ENCODE results near the gene H2BK1. TPM values are rescaled to one million over a fixed set of nuclear protein-coding genes. Genes with fewer than 3 reads are reported as not detected.
A peak's percentile ranks its signal among the peaks of the same experiment; 100 is the strongest.

Gene H2BK1
- total and polyA plus RNA-seq, 4 donors, result 0.52 TPM; not detected in 3

DNA sequence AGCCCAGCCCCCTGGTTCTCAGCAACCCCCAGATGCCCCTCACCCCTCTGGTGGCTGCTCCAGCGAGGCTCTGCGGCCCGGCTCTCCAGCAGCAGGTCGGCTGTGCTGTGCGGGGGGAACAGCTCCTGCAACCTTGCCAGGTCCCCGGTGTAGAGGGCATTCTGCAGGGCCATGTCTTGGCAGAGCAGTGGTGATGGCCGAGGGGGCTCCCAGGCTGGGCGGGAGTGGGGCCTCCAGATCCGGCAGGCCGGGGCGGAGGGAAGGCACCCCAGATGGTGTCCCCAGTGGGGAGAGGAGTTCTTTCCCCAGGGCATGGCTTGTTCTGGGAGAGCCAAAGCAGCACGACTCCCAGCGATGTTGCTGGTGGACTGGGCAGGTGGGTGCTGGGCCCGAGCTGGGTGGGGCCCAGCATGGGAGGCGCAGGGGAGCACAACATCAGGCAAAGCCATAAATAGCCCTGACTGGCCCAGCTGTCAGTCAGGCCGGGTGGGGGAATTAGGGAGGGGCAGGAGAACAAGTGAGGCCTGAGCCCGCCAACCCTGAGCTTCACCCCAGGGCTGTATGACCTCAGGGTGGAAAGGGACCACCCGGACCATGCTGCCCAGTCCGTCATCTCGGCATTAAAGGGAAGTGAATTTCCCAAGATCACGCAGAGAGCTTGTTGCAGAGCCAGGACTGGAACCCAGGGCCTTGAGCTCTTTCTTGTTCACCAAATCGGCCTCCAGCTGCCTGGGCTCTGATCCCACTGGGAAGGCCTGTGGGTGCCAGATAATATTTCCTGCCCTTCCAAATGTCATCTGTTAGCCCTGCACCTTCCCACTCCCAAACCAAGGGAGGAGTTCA lies 22.7 kb downstream of the H2BK1 start:
- Histone ChIP-seq H3K9me3 (ENCODE audit: control insufficient read depth in 4 of 4, insufficient read depth in 3 of 4, low read length in 3 of 4) (no peaks in the 10 kb centered on the region), H3K27me3 (ENCODE audit: control insufficient read depth in 3 of 3, insufficient read depth in 3 of 3, low read length in 2 of 3) (no peaks in the 10 kb centered on the region), H3K4me3 (no peak overlapping the region), H3K27ac (ENCODE audit: low read depth in 1 of 2, low read length in 1 of 2) (peak overlapping the region in 1 of 2 donors; percentile 90), H3K4me1 (ENCODE audit: control insufficient read depth in 5 of 5, insufficient read depth in 5 of 5, low read length in 5 of 5) (peaks cover 0 to 5% (median 0%) of the 10 kb centered on the region in 5 donors), H3K9ac (ENCODE audit: insufficient read depth in 1 of 2, low read length in 2 of 2) (no peak overlapping the region), H3K36me3 (ENCODE audit: control insufficient read depth in 4 of 4, insufficient read depth in 4 of 4, low read length in 4 of 4) (no peaks in the 10 kb centered on the region)
- 85 to 87% methylated on average over 22 of the region's 22 CpGs for WGBS, 2 donors
- DNase-seq (no peak), ATAC-seq (ENCODE audit: insufficient read depth, low FRiP score) (no peak)
- TF ChIP-seq, protein P1, sequence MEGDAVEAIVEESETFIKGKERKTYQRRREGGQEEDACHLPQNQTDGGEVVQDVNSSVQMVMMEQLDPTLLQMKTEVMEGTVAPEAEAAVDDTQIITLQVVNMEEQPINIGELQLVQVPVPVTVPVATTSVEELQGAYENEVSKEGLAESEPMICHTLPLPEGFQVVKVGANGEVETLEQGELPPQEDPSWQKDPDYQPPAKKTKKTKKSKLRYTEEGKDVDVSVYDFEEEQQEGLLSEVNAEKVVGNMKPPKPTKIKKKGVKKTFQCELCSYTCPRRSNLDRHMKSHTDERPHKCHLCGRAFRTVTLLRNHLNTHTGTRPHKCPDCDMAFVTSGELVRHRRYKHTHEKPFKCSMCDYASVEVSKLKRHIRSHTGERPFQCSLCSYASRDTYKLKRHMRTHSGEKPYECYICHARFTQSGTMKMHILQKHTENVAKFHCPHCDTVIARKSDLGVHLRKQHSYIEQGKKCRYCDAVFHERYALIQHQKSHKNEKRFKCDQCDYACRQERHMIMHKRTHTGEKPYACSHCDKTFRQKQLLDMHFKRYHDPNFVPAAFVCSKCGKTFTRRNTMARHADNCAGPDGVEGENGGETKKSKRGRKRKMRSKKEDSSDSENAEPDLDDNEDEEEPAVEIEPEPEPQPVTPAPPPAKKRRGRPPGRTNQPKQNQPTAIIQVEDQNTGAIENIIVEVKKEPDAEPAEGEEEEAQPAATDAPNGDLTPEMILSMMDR (IDR thresholded peaks at IDR 0.05; ENCODE audit: control extremely low read depth, extremely low read depth), result no peak

DNA sequence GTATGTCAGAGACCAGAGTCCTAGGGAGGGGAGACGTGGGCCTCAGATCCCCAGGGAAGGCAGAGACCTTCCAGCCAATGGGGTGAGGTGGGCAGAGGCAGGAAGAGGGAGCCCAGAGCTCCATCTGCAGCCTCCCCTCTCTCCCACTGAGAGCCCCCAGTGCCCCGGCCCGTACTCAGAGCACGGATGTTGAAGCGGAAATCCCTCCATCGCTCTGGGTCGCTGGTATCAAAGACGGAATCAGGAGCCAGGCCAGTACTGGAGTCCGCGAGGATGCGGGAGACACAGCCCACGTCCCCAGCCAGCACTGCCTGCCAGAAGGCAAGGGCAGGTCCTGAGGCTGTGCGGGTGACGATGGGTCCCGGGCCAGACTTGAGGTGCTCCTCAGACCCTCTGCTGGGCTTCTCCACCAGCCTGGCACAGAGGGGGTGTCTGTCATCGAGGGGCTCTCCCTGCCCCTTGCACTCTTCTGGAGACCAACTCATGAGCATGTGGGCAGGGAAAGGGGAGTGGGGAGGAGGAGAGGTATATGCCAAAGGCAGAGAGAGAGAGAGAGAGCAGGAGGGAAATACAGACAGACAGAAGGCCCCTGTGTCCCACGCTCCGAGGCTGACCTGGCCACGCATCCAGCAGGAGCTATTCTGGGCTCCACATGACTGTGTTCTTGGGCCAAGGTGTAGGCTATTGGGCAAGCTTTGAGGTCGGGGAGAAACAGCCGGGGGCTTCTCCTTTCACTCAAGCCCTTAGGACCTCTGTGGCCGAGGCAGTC lies 23.5 kb downstream of the H2BK1 start, which contains the start of gene ASB10:
Gene ASB10, minus strand, starts transcription at position 611 of the 769 bp plus-strand sequence. Its CDS starts 120 bp downstream, at position 491.
- H3K4me3 ChIP-seq, result no peak within 1 kb of the TSS
- H3K4me1 ChIP-seq (ENCODE audit: control insufficient read depth in 5 of 5, insufficient read depth in 5 of 5, low read length in 5 of 5), result peaks cover 0 to 5% (median 0%) of the 10 kb centered on the region in 5 donors
- DNase-seq (no peak), ATAC-seq (ENCODE audit: insufficient read depth, low FRiP score) (no peak)
- no peaks in the 10 kb centered on the region for H3K27me3 ChIP-seq (ENCODE audit: control insufficient read depth in 3 of 3, insufficient read depth in 3 of 3, low read length in 2 of 3)
- peak within 1 kb of the TSS in 1 of 2 donors; percentile 90 for H3K27ac ChIP-seq (ENCODE audit: low read depth in 1 of 2, low read length in 1 of 2)
- H3K9ac ChIP-seq (ENCODE audit: insufficient read depth in 1 of 2, low read length in 2 of 2), result no peak within 1 kb of the TSS
- 77 to 85% methylated on average over 22 of the region's 22 CpGs for WGBS, 2 donors
- H3K36me3 ChIP-seq (ENCODE audit: control insufficient read depth in 4 of 4, insufficient read depth in 4 of 4, low read length in 4 of 4), result no peaks in the 10 kb centered on the region
- no peaks in the 10 kb centered on the region for H3K9me3 ChIP-seq (ENCODE audit: control insufficient read depth in 4 of 4, insufficient read depth in 3 of 4, low read length in 3 of 4)
- TF ChIP-seq, protein P1 (IDR thresholded peaks at IDR 0.05; ENCODE audit: control extremely low read depth, extremely low read depth), result no peak

DNA sequence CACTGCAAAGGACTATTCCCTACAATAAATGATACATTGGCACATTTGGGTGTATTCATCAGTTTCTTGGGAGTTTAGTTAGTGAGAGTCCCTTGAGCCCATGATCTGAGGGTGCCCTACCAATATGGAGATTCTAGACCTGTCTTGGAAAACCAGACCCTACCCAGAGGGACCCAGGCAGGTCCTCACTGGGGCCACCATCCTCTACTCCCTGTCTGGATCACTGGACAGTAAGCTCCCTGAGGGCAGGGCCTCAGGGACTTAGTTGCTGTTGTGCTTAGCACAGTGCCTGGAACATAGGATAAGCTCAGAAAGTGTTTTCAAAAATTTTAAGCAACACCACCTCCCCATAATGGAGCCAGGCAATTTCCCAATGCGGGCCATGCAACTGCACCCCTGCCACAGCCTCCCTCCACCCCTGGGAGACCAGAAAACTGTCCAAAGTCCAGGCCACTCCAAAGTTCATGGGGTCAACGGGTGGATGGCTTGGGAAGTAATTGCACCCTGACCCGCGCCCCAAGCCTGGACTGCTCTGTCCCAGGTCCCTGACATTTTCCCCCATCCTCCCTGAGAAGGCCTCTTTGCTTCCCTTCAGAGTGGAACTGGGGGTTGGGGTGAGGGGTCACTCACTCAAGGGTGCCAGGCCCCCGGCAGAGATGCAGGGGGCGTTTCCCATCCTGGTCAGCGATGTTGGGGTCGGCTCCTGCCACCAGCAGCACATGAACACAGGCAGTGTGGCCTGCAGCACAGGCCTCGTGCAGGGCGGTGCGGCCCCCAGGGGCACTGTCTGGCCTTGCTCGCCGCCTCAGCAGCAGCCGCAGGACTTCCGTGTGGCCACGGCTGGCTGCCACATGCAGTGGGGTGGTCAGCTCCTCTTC lies 24.3 kb downstream of the H2BK1 start:
- H3K27me3 ChIP-seq (ENCODE audit: control insufficient read depth in 3 of 3, insufficient read depth in 3 of 3, low read length in 2 of 3), result no peaks in the 10 kb centered on the region
- peak in 1 of 3 donors; percentile 7 for DNase-seq
- WGBS, 2 donors, result 87 to 92% methylated on average over 16 of the region's 16 CpGs
- no peak overlapping the region for H3K9ac ChIP-seq (ENCODE audit: insufficient read depth in 1 of 2, low read length in 2 of 2)
- TF ChIP-seq, protein P1 (IDR thresholded peaks at IDR 0.05; ENCODE audit: control extremely low read depth, extremely low read depth), result no peak
- H3K4me1 ChIP-seq (ENCODE audit: control insufficient read depth in 5 of 5, insufficient read depth in 5 of 5, low read length in 5 of 5), result peaks cover 0 to 5% (median 0%) of the 10 kb centered on the region in 5 donors
- H3K4me3 ChIP-seq, result no peak overlapping the region
- no peaks in the 10 kb centered on the region for H3K36me3 ChIP-seq (ENCODE audit: control insufficient read depth in 4 of 4, insufficient read depth in 4 of 4, low read length in 4 of 4)
- H3K9me3 ChIP-seq (ENCODE audit: control insufficient read depth in 4 of 4, insufficient read depth in 3 of 4, low read length in 3 of 4), result no peaks in the 10 kb centered on the region
- H3K27ac ChIP-seq (ENCODE audit: low read depth in 1 of 2, low read length in 1 of 2), result peak overlapping the region in 1 of 2 donors; percentile 90
- no peak for ATAC-seq (ENCODE audit: insufficient read depth, low FRiP score)
